GM12875 (cell line): ENCODE measurements around the gene COL21A1.

Experiments used
- H3K4me3 ChIP-seq: one replicate; pipeline ENCODE4 v1.5.1; 2011; ENCODE audit warnings: low read depth, low read length, control low read depth
- TF ChIP-seq, protein P1 (sequence below): IDR thresholded peaks from 2 replicates; pipeline ENCODE4 v1.5.1; 2011; ENCODE audit warnings: low read depth, mild to moderate bottlenecking, control low read depth, inconsistent platforms, low read length, moderate library complexity, borderline replicate concordance; ENCODE audit not compliant: insufficient read depth

Gene COL21A1

GRCh38 chr6:56238352-56238751, 9.0 kb downstream of the COL21A1 start:
- no peak overlapping the region for H3K4me3 ChIP-seq
- TF ChIP-seq, protein P1, sequence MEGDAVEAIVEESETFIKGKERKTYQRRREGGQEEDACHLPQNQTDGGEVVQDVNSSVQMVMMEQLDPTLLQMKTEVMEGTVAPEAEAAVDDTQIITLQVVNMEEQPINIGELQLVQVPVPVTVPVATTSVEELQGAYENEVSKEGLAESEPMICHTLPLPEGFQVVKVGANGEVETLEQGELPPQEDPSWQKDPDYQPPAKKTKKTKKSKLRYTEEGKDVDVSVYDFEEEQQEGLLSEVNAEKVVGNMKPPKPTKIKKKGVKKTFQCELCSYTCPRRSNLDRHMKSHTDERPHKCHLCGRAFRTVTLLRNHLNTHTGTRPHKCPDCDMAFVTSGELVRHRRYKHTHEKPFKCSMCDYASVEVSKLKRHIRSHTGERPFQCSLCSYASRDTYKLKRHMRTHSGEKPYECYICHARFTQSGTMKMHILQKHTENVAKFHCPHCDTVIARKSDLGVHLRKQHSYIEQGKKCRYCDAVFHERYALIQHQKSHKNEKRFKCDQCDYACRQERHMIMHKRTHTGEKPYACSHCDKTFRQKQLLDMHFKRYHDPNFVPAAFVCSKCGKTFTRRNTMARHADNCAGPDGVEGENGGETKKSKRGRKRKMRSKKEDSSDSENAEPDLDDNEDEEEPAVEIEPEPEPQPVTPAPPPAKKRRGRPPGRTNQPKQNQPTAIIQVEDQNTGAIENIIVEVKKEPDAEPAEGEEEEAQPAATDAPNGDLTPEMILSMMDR: no peak

DNA sequence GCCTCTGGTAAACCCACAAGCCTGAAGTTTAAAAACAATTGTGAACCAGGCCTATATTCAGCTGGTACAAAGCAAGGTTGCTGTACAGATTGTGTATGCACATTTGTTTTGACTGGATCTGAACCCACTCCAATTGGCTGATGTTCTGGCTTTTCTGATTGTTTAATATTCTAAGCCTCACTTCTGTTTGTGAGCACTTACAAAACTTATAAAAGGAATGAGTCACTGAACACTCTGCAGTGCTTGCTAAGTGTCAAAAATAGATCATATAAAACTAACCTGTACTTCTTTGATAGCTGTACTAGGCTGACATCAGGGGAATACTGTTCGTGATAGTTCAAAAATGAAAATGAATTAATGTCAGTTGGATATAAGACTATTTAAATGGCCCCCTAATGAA, 12.1 kb downstream of the COL21A1 start:
- TF ChIP-seq, protein P1: no peak

GRCh38 chr6:56232436-56232835, 14.9 kb downstream of the COL21A1 start:
- no peak overlapping the region for H3K4me3 ChIP-seq
- TF ChIP-seq, protein P1: no peak

More for the DNA sequence above, 12.1 kb downstream of the COL21A1 start:
- no peak overlapping the region for H3K4me3 ChIP-seq

DNA sequence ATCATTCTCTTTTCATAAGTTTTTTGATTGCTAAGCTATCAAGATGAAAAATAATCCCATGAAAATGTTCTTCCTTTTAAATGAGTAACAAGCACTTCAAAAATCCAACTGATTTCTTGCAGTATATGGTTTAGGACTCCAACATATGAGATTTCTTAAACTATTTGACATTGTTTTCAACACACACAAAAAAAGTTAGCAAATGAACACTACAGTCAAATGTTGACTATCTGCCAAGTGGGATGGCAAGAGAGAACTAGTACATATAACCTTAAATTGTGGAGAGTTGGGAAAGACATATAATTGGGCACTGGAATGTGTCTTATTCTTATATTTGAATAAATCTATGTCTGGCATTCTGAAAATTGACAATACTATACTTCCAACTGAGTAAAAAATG, 15.6 kb downstream of the COL21A1 start:
- TF ChIP-seq, protein P1: no peak
- H3K4me3 ChIP-seq: no peak overlapping the region

DNA sequence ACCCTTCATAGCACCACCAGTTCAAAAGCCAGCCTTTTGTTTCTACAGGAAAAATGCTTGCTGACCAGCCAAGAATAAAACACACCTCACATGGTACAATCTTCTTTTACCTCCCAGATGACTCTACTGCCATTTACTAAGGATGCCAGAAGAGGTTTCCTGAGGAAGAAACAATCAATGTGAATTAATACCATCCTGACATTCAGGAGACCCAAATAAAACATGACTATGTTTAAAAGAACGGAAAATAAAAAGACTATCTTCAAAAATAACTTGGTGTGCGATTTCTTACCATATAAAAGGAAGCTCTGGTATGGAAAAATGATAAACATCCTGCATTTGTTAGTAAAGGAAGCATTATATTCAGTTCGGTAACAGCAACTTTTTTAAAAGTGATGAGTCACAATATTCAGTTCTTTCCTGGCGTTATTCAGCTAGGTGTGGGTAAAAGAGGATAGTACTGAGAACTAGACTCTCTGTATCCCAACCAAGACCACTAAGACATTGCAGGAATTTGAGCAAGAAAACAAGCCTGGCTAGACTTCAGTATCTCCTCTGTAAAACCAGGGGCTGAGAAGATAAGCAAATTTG, 16.3 kb downstream of the COL21A1 start:
- TF ChIP-seq, protein P1: no peak

GRCh38 chr6:56227071-56227879, 20.1 kb downstream of the COL21A1 start:
- H3K4me3 ChIP-seq: no peak overlapping the region
- TF ChIP-seq, protein P1: no peak

More for the DNA sequence above, 16.3 kb downstream of the COL21A1 start:
- no peak overlapping the region for H3K4me3 ChIP-seq

DNA sequence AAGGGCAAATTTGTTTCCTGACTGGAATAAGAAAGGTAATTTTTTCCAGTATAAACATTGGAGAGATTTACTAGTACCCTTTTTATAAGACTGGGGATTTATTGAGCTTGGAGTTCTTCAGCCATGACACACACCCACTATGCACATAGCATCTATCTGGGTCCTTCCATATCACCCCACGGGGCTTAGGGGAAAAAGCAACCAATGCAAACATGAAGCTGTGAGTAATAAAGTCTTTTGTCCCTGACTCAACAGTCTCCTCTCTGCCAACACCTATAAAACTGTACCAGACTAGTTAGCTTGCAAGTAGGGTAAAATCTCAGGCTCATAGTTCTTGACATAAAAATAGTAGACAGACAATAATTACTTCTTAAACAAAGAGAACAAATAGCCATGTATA, 23.4 kb downstream of the COL21A1 start:
- H3K4me3 ChIP-seq: no peak overlapping the region
- TF ChIP-seq, protein P1: no peak
